ENCODE measurements around the gene SRR.
"Not testable (repeated sequence)": the region's sequence is repeated elsewhere in the genome, so short reads cannot be mapped to it uniquely, and the experiment has no call there.

Gene SRR

DNA sequence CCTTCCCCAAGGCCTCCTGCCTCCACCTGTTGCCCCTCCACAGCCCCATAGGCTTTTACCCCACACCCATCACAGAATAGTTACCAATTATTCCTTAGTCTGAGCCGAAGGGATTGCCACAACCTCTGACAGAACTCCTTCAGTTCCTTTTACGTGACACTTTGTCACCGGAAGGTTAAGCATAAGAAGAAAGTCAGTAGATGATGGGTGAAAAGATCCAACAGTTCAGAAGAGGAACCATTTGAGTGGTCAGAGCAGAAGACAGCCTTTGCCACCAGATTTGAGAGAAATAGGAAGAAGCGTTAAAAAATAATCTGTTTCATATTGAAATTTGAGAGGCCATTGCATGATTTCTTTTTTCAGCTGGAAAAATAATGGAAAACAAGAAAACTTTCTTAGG is 1.2 kb downstream of the SRR start:
- no peak for DNase-seq (ENCODE audit: low read depth, low spot score)
- H3K4me3 ChIP-seq (ENCODE audit: low read depth, low read length), result no peak overlapping the region
- in situ Hi-C loops (cut with HindIII; ENCODE audit: low sequenced_read_pairs), result no loop called here
- TF ChIP-seq, protein P1, sequence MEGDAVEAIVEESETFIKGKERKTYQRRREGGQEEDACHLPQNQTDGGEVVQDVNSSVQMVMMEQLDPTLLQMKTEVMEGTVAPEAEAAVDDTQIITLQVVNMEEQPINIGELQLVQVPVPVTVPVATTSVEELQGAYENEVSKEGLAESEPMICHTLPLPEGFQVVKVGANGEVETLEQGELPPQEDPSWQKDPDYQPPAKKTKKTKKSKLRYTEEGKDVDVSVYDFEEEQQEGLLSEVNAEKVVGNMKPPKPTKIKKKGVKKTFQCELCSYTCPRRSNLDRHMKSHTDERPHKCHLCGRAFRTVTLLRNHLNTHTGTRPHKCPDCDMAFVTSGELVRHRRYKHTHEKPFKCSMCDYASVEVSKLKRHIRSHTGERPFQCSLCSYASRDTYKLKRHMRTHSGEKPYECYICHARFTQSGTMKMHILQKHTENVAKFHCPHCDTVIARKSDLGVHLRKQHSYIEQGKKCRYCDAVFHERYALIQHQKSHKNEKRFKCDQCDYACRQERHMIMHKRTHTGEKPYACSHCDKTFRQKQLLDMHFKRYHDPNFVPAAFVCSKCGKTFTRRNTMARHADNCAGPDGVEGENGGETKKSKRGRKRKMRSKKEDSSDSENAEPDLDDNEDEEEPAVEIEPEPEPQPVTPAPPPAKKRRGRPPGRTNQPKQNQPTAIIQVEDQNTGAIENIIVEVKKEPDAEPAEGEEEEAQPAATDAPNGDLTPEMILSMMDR (IDR thresholded peaks at IDR 0.05; ENCODE audit: low read depth, low read length), result no peak

DNA sequence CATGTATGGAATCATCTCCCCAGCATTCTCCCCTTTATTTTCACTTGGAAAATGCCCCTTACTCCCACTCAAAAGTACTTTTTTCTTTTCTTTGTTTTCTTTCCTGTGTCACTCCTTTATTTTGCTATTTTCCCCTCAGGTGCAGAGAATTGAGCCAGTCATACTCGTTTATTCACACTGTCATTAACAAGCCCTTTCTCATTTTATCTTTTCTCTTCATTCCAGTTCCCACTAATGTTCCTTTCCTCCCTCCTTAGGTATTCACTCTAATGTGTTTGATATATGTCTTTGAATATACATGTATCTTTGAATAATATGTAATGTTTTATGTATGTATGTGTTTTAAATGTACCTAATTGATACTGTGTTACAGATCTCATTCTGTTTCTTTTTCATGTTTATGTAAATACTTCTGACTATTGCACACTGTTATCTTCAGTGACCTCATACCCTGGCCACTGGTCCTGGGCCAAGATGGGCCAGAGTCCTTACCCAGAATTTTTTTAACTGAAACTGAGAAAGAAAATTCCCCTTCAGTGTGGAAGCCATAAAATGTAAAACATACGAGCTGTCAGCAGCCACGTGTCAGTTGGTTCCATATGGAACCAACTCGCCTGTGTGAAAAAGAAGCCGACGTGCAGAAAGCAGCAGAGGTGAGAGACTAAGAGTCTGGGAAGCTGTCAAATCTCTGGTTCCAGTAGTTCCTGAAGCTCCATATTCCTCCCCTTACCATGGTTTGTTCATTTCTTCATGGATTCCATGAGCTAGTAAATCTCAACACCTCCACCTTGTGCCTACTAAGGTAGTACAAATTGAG is 5.8 kb downstream of the SRR start:
- H3K4me3 ChIP-seq (ENCODE audit: low read depth, low read length), result no peak overlapping the region
- in situ Hi-C loops (cut with HindIII; ENCODE audit: low sequenced_read_pairs), result no loop called here
- no peak for DNase-seq (ENCODE audit: low read depth, low spot score)
- TF ChIP-seq, protein P1 (IDR thresholded peaks at IDR 0.05; ENCODE audit: low read depth, low read length), result no peak

DNA sequence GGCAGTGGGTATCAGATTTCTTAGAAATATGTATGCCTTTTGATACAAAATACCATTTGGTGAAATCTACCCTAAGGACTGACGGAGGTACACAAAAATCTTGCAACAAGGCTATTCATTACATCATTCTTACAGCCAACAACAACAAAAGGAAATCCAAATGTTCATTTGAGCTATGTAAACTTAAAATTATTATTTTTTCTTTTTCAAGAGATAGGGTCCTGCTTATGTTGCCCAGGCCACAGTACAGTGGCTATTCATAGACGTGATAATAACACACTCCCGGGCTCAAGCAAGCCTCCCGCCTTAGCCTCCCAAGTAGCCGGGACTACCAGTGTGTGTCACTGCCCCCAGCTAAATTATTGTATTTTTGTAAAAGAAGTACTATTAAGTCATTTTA is 9.0 kb downstream of the SRR start:
- no peak for DNase-seq (ENCODE audit: low read depth, low spot score)
- H3K4me3 ChIP-seq (ENCODE audit: low read depth, low read length), result no peak overlapping the region
- in situ Hi-C loops (cut with HindIII; ENCODE audit: low sequenced_read_pairs), result no loop called here
- TF ChIP-seq, protein P1 (IDR thresholded peaks at IDR 0.05; ENCODE audit: low read depth, low read length), result no peak

DNA sequence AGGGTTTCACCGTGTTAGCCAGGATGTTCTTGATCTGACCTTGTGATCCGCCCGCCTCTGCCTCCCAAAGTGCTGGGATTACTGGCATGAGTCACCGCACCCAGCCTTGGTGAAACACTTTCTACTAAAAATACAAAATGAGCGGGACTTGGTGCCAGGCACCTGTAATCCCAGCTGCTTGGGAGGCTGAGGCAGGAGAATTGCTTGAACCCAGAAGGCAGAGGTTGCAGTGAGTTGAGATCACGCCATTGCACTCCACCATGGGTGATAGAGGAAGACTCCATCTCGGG is 13.1 kb downstream of the SRR start:
- in situ Hi-C loops (cut with HindIII; ENCODE audit: low sequenced_read_pairs), result not testable (repeated sequence)

DNA sequence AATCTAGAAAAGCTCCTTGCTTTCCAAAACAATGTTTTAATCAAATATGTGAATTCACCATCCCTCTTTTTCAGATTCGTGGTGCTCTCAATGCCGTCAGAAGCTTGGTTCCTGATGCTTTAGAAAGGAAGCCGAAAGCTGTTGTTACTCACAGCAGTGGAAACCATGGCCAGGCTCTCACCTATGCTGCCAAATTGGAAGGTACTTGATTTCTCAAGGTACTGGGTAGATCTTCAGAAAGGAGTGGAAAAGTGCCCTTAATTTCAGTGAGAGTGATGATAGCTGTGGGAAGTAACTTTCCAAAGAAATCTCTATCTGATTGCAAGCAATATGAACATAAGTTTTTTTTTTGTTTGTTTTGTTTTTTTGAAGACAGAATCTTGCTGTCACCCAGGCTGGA is 14.0 kb downstream of the SRR start:
- H3K4me3 ChIP-seq (ENCODE audit: low read depth, low read length), result no peak overlapping the region
- DNase-seq (ENCODE audit: low read depth, low spot score), result no peak
- in situ Hi-C loops (cut with HindIII; ENCODE audit: low sequenced_read_pairs), result no loop called here
- TF ChIP-seq, protein P1 (IDR thresholded peaks at IDR 0.05; ENCODE audit: low read depth, low read length), result no peak

More for the DNA sequence above, 13.1 kb downstream of the SRR start:
- not testable (repeated sequence) for DNase-seq (ENCODE audit: low read depth, low spot score); H3K4me3 ChIP-seq (ENCODE audit: low read depth, low read length)

DNA sequence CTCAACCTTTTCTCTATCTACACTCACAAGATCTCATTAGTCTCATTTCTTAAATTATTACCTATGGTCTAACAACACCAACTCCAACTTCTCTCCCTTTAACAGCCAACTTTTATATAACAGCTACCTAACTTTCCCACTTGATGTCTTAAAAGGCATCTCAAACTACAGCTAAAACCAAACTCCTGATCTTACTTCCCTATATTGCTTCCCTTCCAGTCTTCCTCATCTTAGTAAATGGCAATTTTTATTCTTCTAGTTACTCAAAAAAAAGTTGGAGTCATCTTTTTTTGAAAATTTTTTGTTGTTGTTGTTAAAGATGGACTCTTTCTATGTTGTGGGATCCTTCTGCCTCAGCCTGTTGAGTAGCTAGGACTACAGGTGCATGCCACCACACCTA is 15.3 kb downstream of the SRR start:
- TF ChIP-seq, protein P1 (IDR thresholded peaks at IDR 0.05; ENCODE audit: low read depth, low read length), result no peak
- no peak for DNase-seq (ENCODE audit: low read depth, low spot score)
- in situ Hi-C loops (cut with HindIII; ENCODE audit: low sequenced_read_pairs), result no loop called here
- H3K4me3 ChIP-seq (ENCODE audit: low read depth, low read length), result no peak overlapping the region

DNA sequence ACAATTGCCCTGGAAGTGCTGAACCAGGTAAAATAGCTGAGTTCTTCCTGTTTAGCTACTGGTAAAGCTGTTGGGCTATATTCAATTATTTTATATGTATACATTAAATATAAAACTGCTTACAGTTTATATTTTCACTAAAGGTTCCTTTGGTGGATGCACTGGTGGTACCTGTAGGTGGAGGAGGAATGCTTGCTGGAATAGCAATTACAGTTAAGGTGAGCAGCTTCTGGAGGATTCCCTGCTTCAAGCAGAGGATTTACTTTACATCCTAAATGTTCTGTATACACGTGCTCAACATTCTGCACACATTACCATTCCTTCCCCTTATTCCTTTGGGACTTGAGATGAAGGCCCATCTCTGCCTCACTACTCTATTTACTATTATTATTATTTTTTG is 17.6 kb downstream of the SRR start:
- H3K4me3 ChIP-seq (ENCODE audit: low read depth, low read length), result no peak overlapping the region
- TF ChIP-seq, protein P1 (IDR thresholded peaks at IDR 0.05; ENCODE audit: low read depth, low read length), result no peak
- in situ Hi-C loops (cut with HindIII; ENCODE audit: low sequenced_read_pairs), result no loop called here
- DNase-seq (ENCODE audit: low read depth, low spot score), result no peak

All from astrocyte of the spinal cord (primary cell).